Measurements from ENCODE around the gene RASGRF1.

The RASGRF1 gene

GRCh38 chr15:78949461-78949860 lies 141.1 kb downstream of the RASGRF1 start (continued):
- no peak for TF ChIP-seq PPARA (CRISPR knock-in tag; IDR thresholded peaks at IDR 0.05; ENCODE audit: borderline replicate concordance)
- TF ChIP-seq BACH2 (CRISPR knock-in tag; IDR thresholded peaks at IDR 0.05; ENCODE audit: borderline replicate concordance) = no peak

- ATAC-seq = no peak
- TF ChIP-seq ESRRG (CRISPR knock-in tag; IDR thresholded peaks at IDR 0.05) = no peak
- TF ChIP-seq OSR1 (CRISPR knock-in tag; IDR thresholded peaks at IDR 0.05) = no peak
- no peak for TF ChIP-seq RARB (CRISPR knock-in tag; IDR thresholded peaks at IDR 0.05)
- no peak for TF ChIP-seq POU6F1 (CRISPR knock-in tag; IDR thresholded peaks at IDR 0.05; ENCODE audit: borderline replicate concordance, low read depth)
- TF ChIP-seq ZNF565 (CRISPR knock-in tag; conservative IDR thresholded peaks at IDR 0.05; ENCODE audit: low read depth) = no peak
- TF ChIP-seq PPARA (CRISPR knock-in tag; IDR thresholded peaks at IDR 0.05; ENCODE audit: borderline replicate concordance) = no peak
- no peak for TF ChIP-seq ZNF8 (CRISPR knock-in tag; IDR thresholded peaks at IDR 0.05)
- no peak for TF ChIP-seq ISL1 (CRISPR knock-in tag; IDR thresholded peaks at IDR 0.05)
- TF ChIP-seq TSHZ2 (CRISPR knock-in tag; IDR thresholded peaks at IDR 0.05) = no peak
- TF ChIP-seq CSDC2 (CRISPR knock-in tag; IDR thresholded peaks at IDR 0.05) = no peak
- no peak for TF ChIP-seq TCF4 (CRISPR knock-in tag; IDR thresholded peaks at IDR 0.05; ENCODE audit: borderline replicate concordance)
- no peak for TF ChIP-seq GLIS3 (CRISPR knock-in tag; IDR thresholded peaks at IDR 0.05)
Measured at GRCh38 chr15:78947506-78947905, 143.1 kb downstream of the RASGRF1 start.

DNA sequence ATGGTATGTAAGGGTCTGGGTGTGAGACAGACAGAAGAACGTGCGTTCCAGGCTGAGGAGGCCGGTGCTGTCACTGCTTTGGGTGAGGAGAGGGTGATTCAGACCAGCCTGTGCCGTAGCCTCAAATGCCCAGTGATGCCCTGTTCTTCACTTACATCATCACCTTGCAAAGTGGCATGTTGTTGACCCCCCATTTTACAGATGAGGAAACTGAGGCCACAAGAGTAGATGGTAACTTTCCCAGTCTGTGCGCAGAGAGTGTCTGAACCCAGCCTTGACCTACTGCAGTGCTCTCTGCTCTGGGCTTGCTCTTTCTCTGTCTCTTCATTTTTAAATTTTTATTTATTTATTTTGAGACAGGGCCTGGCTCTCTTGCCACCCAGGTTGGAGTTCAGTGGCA lies 144.1 kb downstream of the RASGRF1 start:
- TF ChIP-seq, protein P1, sequence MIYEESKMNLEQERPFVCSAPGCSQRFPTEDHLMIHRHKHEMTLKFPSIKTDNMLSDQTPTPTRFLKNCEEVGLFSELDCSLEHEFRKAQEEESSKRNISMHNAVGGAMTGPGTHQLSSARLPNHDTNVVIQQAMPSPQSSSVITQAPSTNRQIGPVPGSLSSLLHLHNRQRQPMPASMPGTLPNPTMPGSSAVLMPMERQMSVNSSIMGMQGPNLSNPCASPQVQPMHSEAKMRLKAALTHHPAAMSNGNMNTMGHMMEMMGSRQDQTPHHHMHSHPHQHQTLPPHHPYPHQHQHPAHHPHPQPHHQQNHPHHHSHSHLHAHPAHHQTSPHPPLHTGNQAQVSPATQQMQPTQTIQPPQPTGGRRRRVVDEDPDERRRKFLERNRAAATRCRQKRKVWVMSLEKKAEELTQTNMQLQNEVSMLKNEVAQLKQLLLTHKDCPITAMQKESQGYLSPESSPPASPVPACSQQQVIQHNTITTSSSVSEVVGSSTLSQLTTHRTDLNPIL (CRISPR knock-in tag; IDR thresholded peaks at IDR 0.05; ENCODE audit: low read depth) = no peak
- TF ChIP-seq ESRRG (CRISPR knock-in tag; IDR thresholded peaks at IDR 0.05) (no peak), POU6F1 (CRISPR knock-in tag; IDR thresholded peaks at IDR 0.05; ENCODE audit: borderline replicate concordance, low read depth) (no peak), OSR1 (CRISPR knock-in tag; IDR thresholded peaks at IDR 0.05) (no peak), ISL1 (CRISPR knock-in tag; IDR thresholded peaks at IDR 0.05) (no peak), CSDC2 (CRISPR knock-in tag; IDR thresholded peaks at IDR 0.05) (no peak), ZNF8 (CRISPR knock-in tag; IDR thresholded peaks at IDR 0.05) (no peak), ZFP3 (CRISPR knock-in tag; IDR thresholded peaks at IDR 0.05) (no peak), RARB (CRISPR knock-in tag; IDR thresholded peaks at IDR 0.05) (no peak), GLIS3 (CRISPR knock-in tag; IDR thresholded peaks at IDR 0.05) (no peak), PPARA (CRISPR knock-in tag; IDR thresholded peaks at IDR 0.05; ENCODE audit: borderline replicate concordance) (no peak), BACH2 (CRISPR knock-in tag; IDR thresholded peaks at IDR 0.05; ENCODE audit: borderline replicate concordance) (no peak), ZFP30 (CRISPR knock-in tag; IDR thresholded peaks at IDR 0.05) (no peak), TCF4 (CRISPR knock-in tag; IDR thresholded peaks at IDR 0.05; ENCODE audit: borderline replicate concordance) (no peak), ZNF565 (CRISPR knock-in tag; conservative IDR thresholded peaks at IDR 0.05; ENCODE audit: low read depth) (no peak)
- ATAC-seq = no peak

DNA sequence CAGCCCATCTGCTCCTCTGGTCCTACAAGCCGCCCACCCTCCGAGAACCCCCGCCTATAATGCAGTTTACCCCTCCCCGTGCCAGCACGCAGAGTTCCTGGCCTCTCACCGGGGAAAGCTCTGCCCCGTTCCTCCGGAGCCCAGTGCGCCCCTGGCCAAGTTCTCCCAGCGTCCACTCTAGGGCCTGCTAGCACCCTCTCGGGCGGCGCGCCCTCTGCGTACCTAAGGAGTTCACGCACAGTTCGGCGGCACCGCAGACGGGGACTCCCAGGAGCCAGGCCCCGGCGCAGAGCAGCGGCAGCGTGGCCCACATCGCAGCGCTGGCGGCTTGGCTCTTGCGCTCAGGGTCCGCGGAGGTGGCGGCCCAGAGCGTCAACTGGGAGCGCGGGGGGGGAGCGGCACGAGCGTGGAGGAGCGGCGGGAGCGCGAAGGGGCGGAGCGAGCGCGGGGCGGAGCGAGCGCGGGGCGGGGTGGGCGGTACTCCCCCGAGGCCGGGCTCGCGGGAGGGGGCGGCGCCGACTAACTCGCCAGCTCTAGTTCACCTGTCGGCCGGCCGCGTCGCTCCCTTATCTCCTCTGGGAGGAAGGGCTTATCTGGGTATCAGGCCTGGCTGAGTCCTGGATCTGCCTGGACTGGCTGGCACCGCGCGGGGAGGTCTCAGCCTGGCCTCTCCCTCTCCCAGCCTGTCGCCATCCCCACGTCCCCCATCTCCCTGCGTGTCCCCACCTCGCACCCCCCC lies 145.7 kb downstream of the RASGRF1 start, which contains the start of gene CTSH:
Gene CTSH, minus strand, starts transcription at position 378 of the 739 bp plus-strand sequence. Its CDS starts 65 bp downstream, at position 313.
- peak; percentile 89 for ATAC-seq
- TF ChIP-seq PPARA (CRISPR knock-in tag; IDR thresholded peaks at IDR 0.05; ENCODE audit: borderline replicate concordance) = no peak
- TF ChIP-seq ZFP3 (CRISPR knock-in tag; IDR thresholded peaks at IDR 0.05) = no peak
- TF ChIP-seq ZNF70 (CRISPR knock-in tag; IDR thresholded peaks at IDR 0.05) = no peak
- no peak for TF ChIP-seq ISL1 (CRISPR knock-in tag; IDR thresholded peaks at IDR 0.05)
- TF ChIP-seq TCF4 (CRISPR knock-in tag; IDR thresholded peaks at IDR 0.05; ENCODE audit: borderline replicate concordance) = no peak
- TF ChIP-seq SNAI2 (CRISPR knock-in tag; IDR thresholded peaks at IDR 0.05) = no peak
- TF ChIP-seq POU6F1 (CRISPR knock-in tag; IDR thresholded peaks at IDR 0.05; ENCODE audit: borderline replicate concordance, low read depth) = no peak
- TF ChIP-seq TSHZ2 (CRISPR knock-in tag; IDR thresholded peaks at IDR 0.05) = no peak
- TF ChIP-seq, protein P2, sequence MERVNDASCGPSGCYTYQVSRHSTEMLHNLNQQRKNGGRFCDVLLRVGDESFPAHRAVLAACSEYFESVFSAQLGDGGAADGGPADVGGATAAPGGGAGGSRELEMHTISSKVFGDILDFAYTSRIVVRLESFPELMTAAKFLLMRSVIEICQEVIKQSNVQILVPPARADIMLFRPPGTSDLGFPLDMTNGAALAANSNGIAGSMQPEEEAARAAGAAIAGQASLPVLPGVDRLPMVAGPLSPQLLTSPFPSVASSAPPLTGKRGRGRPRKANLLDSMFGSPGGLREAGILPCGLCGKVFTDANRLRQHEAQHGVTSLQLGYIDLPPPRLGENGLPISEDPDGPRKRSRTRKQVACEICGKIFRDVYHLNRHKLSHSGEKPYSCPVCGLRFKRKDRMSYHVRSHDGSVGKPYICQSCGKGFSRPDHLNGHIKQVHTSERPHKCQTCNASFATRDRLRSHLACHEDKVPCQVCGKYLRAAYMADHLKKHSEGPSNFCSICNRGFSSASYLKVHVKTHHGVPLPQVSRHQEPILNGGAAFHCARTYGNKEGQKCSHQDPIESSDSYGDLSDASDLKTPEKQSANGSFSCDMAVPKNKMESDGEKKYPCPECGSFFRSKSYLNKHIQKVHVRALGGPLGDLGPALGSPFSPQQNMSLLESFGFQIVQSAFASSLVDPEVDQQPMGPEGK (CRISPR knock-in tag; IDR thresholded peaks at IDR 0.05; ENCODE audit: borderline replicate concordance) = no peak
- TF ChIP-seq ZNF565 (CRISPR knock-in tag; conservative IDR thresholded peaks at IDR 0.05; ENCODE audit: low read depth) = no peak

Measured in SK-N-SH treated with all-trans-retinoic acid at 6 μM for 48 hours (cell line).